ENCODE results near the gene ELAPOR1. TPM values are rescaled to one million over a fixed set of nuclear protein-coding genes. Genes with fewer than 3 reads are reported as not detected.
A peak's percentile ranks its signal among the peaks of the same experiment; 100 is the strongest.

Gene ELAPOR1
- total RNA-seq, 1 donor from 2014 or later = 38.5 TPM

DNA sequence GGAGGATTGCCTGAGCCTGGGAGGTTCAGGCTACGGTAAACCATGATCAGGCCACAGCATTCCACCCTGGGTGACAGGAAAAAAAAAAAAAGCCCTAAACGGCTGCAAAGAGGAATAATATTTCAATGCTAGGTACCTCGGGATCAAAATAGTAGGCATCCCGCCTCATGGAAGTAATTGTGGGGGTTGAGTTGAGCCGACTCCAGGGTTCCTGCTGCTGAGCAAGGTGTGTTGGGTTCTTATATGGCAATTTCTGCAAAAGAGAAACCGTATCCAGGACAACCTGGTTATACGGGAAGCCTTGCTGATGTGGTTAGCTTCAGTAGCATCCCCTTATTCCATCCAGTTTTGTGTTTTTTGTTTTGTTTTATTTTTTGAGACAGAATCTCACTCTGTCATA is 6.1 kb upstream of the ELAPOR1 start:
- Mint-ChIP-seq H3K4me1 (ENCODE audit: low read depth) (peaks cover 10% of the 10 kb centered on the region), H3K4me3 (no peak overlapping the region), H3K27me3 (ENCODE audit: insufficient read depth) (peaks cover 22% of the 10 kb centered on the region), H3K9me3 (no peaks in the 10 kb centered on the region), H3K27ac (no peak overlapping the region), H3K36me3 (ENCODE audit: low read depth) (peaks cover 4% of the 10 kb centered on the region)
- intact Hi-C loops (cut with micrococcal nuclease) = no loop called here
- DNase-seq (ENCODE audit: low spot score) = no peak

DNA sequence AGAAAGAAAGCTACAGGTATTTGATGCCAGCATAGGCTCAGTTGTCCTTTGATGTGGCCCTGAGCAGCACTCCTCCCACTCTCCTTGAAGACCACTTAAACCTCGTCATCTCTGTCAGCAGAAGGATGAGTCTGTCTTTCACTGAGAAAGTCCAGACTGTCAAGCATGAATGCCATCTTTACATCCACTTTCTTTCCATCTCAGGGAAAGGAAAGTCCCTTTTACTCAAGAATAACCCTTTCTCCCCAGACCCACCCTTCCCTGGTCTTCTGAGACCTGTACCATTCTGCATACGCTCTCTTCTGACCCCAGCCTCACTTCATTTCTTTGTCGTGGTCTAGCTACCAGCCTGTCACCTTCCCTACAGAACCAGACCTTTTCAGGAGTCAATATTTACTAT is 4.0 kb upstream of the ELAPOR1 start:
- no peak overlapping the region for H3K27ac Mint-ChIP-seq
- H3K27me3 Mint-ChIP-seq (ENCODE audit: insufficient read depth) = peaks cover 25% of the 10 kb centered on the region
- H3K9me3 Mint-ChIP-seq = no peaks in the 10 kb centered on the region
- H3K36me3 Mint-ChIP-seq (ENCODE audit: low read depth) = no peaks in the 10 kb centered on the region
- peaks cover 29% of the 10 kb centered on the region for H3K4me1 Mint-ChIP-seq (ENCODE audit: low read depth)
- no peak for DNase-seq (ENCODE audit: low spot score)
- H3K4me3 Mint-ChIP-seq = no peak overlapping the region
- intact Hi-C loops (cut with micrococcal nuclease) = loop anchor here (5.0 kb wide), 1 partner anchor 233 kb away; the partner anchor contains the start of gene GPSM2

DNA sequence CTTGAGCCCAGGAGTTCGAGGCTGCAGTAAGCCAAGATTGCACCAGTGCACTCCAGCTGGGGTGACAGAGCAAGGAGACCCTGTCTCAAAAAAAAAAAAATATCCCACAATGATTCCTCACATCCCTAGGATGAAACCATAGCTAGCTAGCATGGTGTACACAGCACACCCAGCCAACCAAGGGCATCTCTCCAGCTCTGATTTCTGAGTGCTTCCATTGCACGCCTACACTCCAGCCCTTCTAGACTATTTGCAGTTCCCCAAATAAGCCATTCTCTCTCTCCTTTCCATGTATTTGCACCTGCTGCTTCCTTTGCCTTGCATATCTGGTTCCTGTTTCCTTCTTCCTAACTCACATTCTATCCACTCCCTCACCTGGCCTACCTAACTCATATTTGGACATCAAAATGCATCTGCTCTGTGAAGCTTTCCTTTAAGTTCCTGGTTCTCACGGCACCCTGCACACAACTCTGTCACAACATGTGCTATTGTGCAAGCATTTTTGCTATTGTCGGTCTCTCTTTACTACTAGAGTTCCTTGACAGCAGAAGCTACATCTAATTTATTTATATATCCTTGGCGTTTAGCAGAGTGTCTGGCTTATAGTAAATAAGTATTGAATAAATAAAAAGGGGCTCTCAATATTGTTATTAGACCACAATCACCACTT is 2.4 kb upstream of the ELAPOR1 start:
- Mint-ChIP-seq H3K27me3 (ENCODE audit: insufficient read depth) (peaks cover 25% of the 10 kb centered on the region), H3K9me3 (no peaks in the 10 kb centered on the region), H3K4me3 (no peak overlapping the region), H3K36me3 (ENCODE audit: low read depth) (peaks cover 2% of the 10 kb centered on the region), H3K4me1 (ENCODE audit: low read depth) (peaks cover 42% of the 10 kb centered on the region), H3K27ac (peak overlapping the region; percentile 21)
- DNase-seq (ENCODE audit: low spot score) = no peak
- intact Hi-C loops (cut with micrococcal nuclease) = loop anchor here (1.0 to 5.0 kb wide), 6 partner anchors 11 to 283 kb away; partner anchors contain the start of genes CLCC1, GPSM2 and TMEM167B

- Mint-ChIP-seq H3K4me1 (ENCODE audit: low read depth) (peaks cover 42% of the 10 kb centered on the region), H3K4me3 (no peak overlapping the region), H3K9me3 (no peaks in the 10 kb centered on the region), H3K27me3 (ENCODE audit: insufficient read depth) (peaks cover 25% of the 10 kb centered on the region), H3K27ac (peak overlapping the region; percentile 90), H3K36me3 (ENCODE audit: low read depth) (peaks cover 2% of the 10 kb centered on the region)
- intact Hi-C loops (cut with micrococcal nuclease) = loop anchor here (1.0 to 5.0 kb wide), 6 partner anchors 12 to 284 kb away; partner anchors contain the start of genes CLCC1, GPSM2 and TMEM167B
- no peak for DNase-seq (ENCODE audit: low spot score)
Measured at GRCh38 chr1:109112056-109112651, 1.8 kb upstream of the ELAPOR1 start.

GRCh38 chr1:109112652-109113285 is 1.1 kb upstream of the ELAPOR1 start:
- no peaks in the 10 kb centered on the region for H3K9me3 Mint-ChIP-seq
- peak overlapping the region; percentile 90 for H3K27ac Mint-ChIP-seq
- intact Hi-C loops (cut with micrococcal nuclease) = loop anchor here (1.0 to 5.0 kb wide), 7 partner anchors 12 to 284 kb away; partner anchors contain the start of genes CLCC1, GPSM2 and TMEM167B
- peak; percentile 84 for DNase-seq (ENCODE audit: low spot score)
- peaks cover 2% of the 10 kb centered on the region for H3K36me3 Mint-ChIP-seq (ENCODE audit: low read depth)
- peaks cover 25% of the 10 kb centered on the region for H3K27me3 Mint-ChIP-seq (ENCODE audit: insufficient read depth)
- H3K4me3 Mint-ChIP-seq = peak overlapping the region; percentile 84
- peaks cover 42% of the 10 kb centered on the region for H3K4me1 Mint-ChIP-seq (ENCODE audit: low read depth)

- H3K4me1 Mint-ChIP-seq (ENCODE audit: low read depth) = peaks cover 42% of the 10 kb centered on the region
- no peaks in the 10 kb centered on the region for H3K9me3 Mint-ChIP-seq
- H3K27ac Mint-ChIP-seq = peak overlapping the region; percentile 84
- H3K27me3 Mint-ChIP-seq (ENCODE audit: insufficient read depth) = peaks cover 21% of the 10 kb centered on the region
- peaks cover 2% of the 10 kb centered on the region for H3K36me3 Mint-ChIP-seq (ENCODE audit: low read depth)
- intact Hi-C loops (cut with micrococcal nuclease) = loop anchor here (5.0 kb wide), 1 partner anchor 237 kb away; the partner anchor contains the start of gene GPSM2
- no peak for DNase-seq (ENCODE audit: low spot score)
- H3K4me3 Mint-ChIP-seq = peak overlapping the region; percentile 89
Measured at GRCh38 chr1:109114342-109114674, 393 bp downstream of the ELAPOR1 start.

DNA sequence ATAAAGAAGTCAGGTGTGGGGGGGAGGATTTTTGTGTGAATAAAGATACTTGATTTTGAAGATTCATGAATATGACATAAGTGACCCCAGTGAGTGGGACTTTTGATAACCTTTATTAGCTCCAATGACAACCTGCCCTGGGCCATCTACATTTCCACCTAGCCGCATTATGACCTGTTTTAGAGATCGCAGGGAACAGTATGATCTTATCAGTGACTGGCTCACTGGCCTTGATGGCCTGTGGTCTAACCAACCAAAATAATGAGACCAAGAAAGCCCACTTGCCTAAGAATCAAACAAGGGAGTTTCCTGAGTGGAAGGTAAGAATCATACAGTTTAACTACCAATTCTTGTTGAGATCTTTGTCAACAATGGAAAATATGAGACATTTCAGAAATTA is 1.8 kb downstream of the ELAPOR1 start:
- no peaks in the 10 kb centered on the region for H3K9me3 Mint-ChIP-seq
- no peak for DNase-seq (ENCODE audit: low spot score)
- peak overlapping the region; percentile 34 for H3K4me3 Mint-ChIP-seq
- H3K36me3 Mint-ChIP-seq (ENCODE audit: low read depth) = peaks cover 3% of the 10 kb centered on the region
- peaks cover 42% of the 10 kb centered on the region for H3K4me1 Mint-ChIP-seq (ENCODE audit: low read depth)
- H3K27ac Mint-ChIP-seq = peak overlapping the region; percentile 82
- H3K27me3 Mint-ChIP-seq (ENCODE audit: insufficient read depth) = peaks cover 13% of the 10 kb centered on the region
- intact Hi-C loops (cut with micrococcal nuclease) = loop anchor here (1.0 kb wide), 2 partner anchors 47 to 256 kb away; no protein-coding TSS in a partner anchor

GRCh38 chr1:109116286-109116685 is 2.4 kb downstream of the ELAPOR1 start:
- peaks cover 9% of the 10 kb centered on the region for H3K27me3 Mint-ChIP-seq (ENCODE audit: insufficient read depth)
- H3K9me3 Mint-ChIP-seq = no peaks in the 10 kb centered on the region
- intact Hi-C loops (cut with micrococcal nuclease) = loop anchor here (1.0 kb wide), 2 partner anchors 46 to 255 kb away; no protein-coding TSS in a partner anchor
- H3K36me3 Mint-ChIP-seq (ENCODE audit: low read depth) = peaks cover 3% of the 10 kb centered on the region
- no peak for DNase-seq (ENCODE audit: low spot score)
- peak overlapping the region; percentile 82 for H3K27ac Mint-ChIP-seq
- peak overlapping the region; percentile 34 for H3K4me3 Mint-ChIP-seq
- peaks cover 42% of the 10 kb centered on the region for H3K4me1 Mint-ChIP-seq (ENCODE audit: low read depth)

GRCh38 chr1:109118089-109118488 is 4.2 kb downstream of the ELAPOR1 start:
- Mint-ChIP-seq H3K4me3 (no peak overlapping the region), H3K4me1 (ENCODE audit: low read depth) (peaks cover 28% of the 10 kb centered on the region), H3K9me3 (no peaks in the 10 kb centered on the region), H3K27ac (no peak overlapping the region), H3K27me3 (ENCODE audit: insufficient read depth) (peaks cover 3% of the 10 kb centered on the region), H3K36me3 (ENCODE audit: low read depth) (peaks cover 3% of the 10 kb centered on the region)
- intact Hi-C loops (cut with micrococcal nuclease) = no loop called here
- no peak for DNase-seq (ENCODE audit: low spot score)

DNA sequence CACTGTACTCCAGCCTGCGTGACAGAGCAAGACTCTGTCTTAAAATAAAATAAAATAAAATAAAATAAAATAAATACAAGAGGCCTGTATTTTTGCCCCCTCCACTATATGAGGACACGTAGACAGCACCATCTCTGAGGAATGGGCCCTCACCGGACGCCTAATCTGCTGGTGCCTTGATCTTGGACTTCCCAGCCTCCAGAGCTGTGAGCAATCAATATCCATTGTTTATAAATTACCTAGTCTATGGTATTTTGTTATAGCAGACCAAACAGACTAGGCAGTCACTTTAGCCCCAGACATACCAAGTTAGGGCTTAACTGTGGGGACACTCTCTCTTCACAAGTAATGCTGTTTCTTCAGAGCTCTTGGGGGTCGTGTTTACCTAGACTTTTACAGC is 6.4 kb downstream of the ELAPOR1 start:
- H3K36me3 Mint-ChIP-seq (ENCODE audit: low read depth) = peaks cover 3% of the 10 kb centered on the region
- intact Hi-C loops (cut with micrococcal nuclease) = no loop called here
- no peaks in the 10 kb centered on the region for H3K27me3 Mint-ChIP-seq (ENCODE audit: insufficient read depth)
- no peak overlapping the region for H3K4me3 Mint-ChIP-seq
- H3K27ac Mint-ChIP-seq = no peak overlapping the region
- no peaks in the 10 kb centered on the region for H3K9me3 Mint-ChIP-seq
- no peak for DNase-seq (ENCODE audit: low spot score)
- H3K4me1 Mint-ChIP-seq (ENCODE audit: low read depth) = peaks cover 11% of the 10 kb centered on the region

GRCh38 chr1:109131059-109131458 is 17.1 kb downstream of the ELAPOR1 start:
- intact Hi-C loops (cut with micrococcal nuclease) = no loop called here
- H3K4me1 Mint-ChIP-seq (ENCODE audit: low read depth) = peaks cover 20% of the 10 kb centered on the region
- H3K9me3 Mint-ChIP-seq = no peaks in the 10 kb centered on the region
- no peak overlapping the region for H3K27ac Mint-ChIP-seq
- no peak overlapping the region for H3K4me3 Mint-ChIP-seq
- no peaks in the 10 kb centered on the region for H3K36me3 Mint-ChIP-seq (ENCODE audit: low read depth)
- H3K27me3 Mint-ChIP-seq (ENCODE audit: insufficient read depth) = no peaks in the 10 kb centered on the region
- DNase-seq (ENCODE audit: low spot score) = no peak

- Mint-ChIP-seq H3K9me3 (no peaks in the 10 kb centered on the region), H3K27me3 (ENCODE audit: insufficient read depth) (no peaks in the 10 kb centered on the region), H3K4me1 (ENCODE audit: low read depth) (peaks cover 22% of the 10 kb centered on the region), H3K36me3 (ENCODE audit: low read depth) (no peaks in the 10 kb centered on the region), H3K4me3 (no peak overlapping the region), H3K27ac (no peak overlapping the region)
- intact Hi-C loops (cut with micrococcal nuclease) = no loop called here
- no peak for DNase-seq (ENCODE audit: low spot score)
Measured at GRCh38 chr1:109131800-109132199, 17.9 kb downstream of the ELAPOR1 start.
